ENCODE measurements around the gene CCDC73. TPM values are rescaled to one million over a fixed set of nuclear protein-coding genes. Genes with fewer than 3 reads are reported as not detected.

The CCDC73 gene
- total RNA-seq, 1 experiment from 2014 or later: not detected

- CTCF ChIA-PET: no interaction called here
These were observed 135.6 kb downstream of the CCDC73 start for GRCh38 chr11:32658639-32659406.

GRCh38 chr11:32643526-32643925, 150.9 kb downstream of the CCDC73 start:
- no peak for DNase-seq (ENCODE audit: low spot score)
- ChIA-PET CTCF (no interaction called here), POLR2A (no interaction called here)
- no peak overlapping the region for H3K27ac Mint-ChIP-seq
- no peak for ATAC-seq
- no peaks in the 10 kb centered on the region for H3K36me3 Mint-ChIP-seq
- H3K4me1 Mint-ChIP-seq: no peaks in the 10 kb centered on the region
- H3K27me3 Mint-ChIP-seq (ENCODE audit: low read depth): no peaks in the 10 kb centered on the region
- no peaks in the 10 kb centered on the region for H3K9me3 Mint-ChIP-seq
- H3K4me3 Mint-ChIP-seq: no peak overlapping the region
- TF ChIP-seq E2F1 (CRISPR knock-in tag; IDR thresholded peaks at IDR 0.05) (no peak), KAT7 (CRISPR knock-in tag; IDR thresholded peaks at IDR 0.05; ENCODE audit: borderline replicate concordance) (no peak), JUN (CRISPR knock-in tag; IDR thresholded peaks at IDR 0.05) (no peak), HMGXB4 (CRISPR knock-in tag; IDR thresholded peaks at IDR 0.05) (no peak), JAZF1 (CRISPR knock-in tag; IDR thresholded peaks at IDR 0.05) (no peak), ELF4 (CRISPR knock-in tag; IDR thresholded peaks at IDR 0.05; ENCODE audit: low read depth) (no peak), CREB1 (CRISPR knock-in tag; IDR thresholded peaks at IDR 0.05) (no peak), STAT6 (CRISPR knock-in tag; conservative IDR thresholded peaks at IDR 0.05; ENCODE audit: low read depth) (no peak), ESRRA (CRISPR knock-in tag; IDR thresholded peaks at IDR 0.05; ENCODE audit: borderline replicate concordance) (no peak), NR1H2 (CRISPR knock-in tag; IDR thresholded peaks at IDR 0.05) (no peak), ZNF512 (CRISPR knock-in tag; IDR thresholded peaks at IDR 0.05; ENCODE audit: borderline replicate concordance) (no peak)

More at GRCh38 chr11:32658639-32659406, 135.6 kb downstream of the CCDC73 start:
- ATAC-seq: no peak
- no peaks in the 10 kb centered on the region for H3K36me3 Mint-ChIP-seq
- H3K27me3 Mint-ChIP-seq (ENCODE audit: low read depth): peaks cover 8% of the 10 kb centered on the region
- no peak for DNase-seq (ENCODE audit: low spot score)
- TF ChIP-seq ZBTB21 (CRISPR knock-in tag; IDR thresholded peaks at IDR 0.05; ENCODE audit: borderline replicate concordance): no peak
- TF ChIP-seq ATF3 (CRISPR knock-in tag; conservative IDR thresholded peaks at IDR 0.05): no peak
- no peak for TF ChIP-seq E2F5 (CRISPR knock-in tag; IDR thresholded peaks at IDR 0.05)
- no peak for TF ChIP-seq E2F4 (CRISPR knock-in tag; IDR thresholded peaks at IDR 0.05; ENCODE audit: borderline replicate concordance, low read depth)
- no peak for TF ChIP-seq ESRRA (CRISPR knock-in tag; IDR thresholded peaks at IDR 0.05; ENCODE audit: borderline replicate concordance)
- no peak for TF ChIP-seq USF2 (CRISPR knock-in tag; IDR thresholded peaks at IDR 0.05)
- POLR2A ChIA-PET: no interaction called here
- peaks cover 11% of the 10 kb centered on the region for H3K9me3 Mint-ChIP-seq
- H3K4me1 Mint-ChIP-seq: no peaks in the 10 kb centered on the region
- H3K27ac Mint-ChIP-seq: no peak overlapping the region
- H3K4me3 Mint-ChIP-seq: no peak overlapping the region
